ENCODE measurements around the gene ANTXRL.
"Not testable (repeated sequence)": the region's sequence is repeated elsewhere in the genome, so short reads cannot be mapped to it uniquely, and the experiment has no call there.

DNA sequence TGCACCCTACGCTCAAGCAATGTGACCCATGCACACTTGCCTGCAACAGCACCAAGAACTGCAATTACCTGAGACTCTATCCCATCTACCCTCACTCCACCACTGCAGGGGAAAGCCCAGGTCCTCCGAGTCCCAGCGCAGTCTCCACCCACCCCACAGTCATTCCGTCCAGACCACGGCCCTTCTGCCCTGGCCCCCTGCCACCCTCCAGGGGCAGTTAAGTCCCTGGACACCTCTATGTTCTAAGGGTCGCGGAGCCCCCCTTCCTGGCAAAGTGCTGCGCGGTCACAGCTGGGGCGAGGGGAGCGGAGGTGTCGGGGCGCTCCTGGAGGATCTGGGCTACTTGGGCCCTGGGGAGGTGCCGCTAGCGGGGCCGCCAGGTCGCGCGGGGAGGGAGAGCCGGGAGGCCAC lies 4.4 kb upstream of the ANTXRL start:
- not testable (repeated sequence) for TF ChIP-seq CTCF (IDR thresholded peaks at IDR 0.05 in 4 of 5, conservative IDR thresholded peaks at IDR 0.05 in 1 of 5); POLR2A (IDR thresholded peaks at IDR 0.05)
